Spleen (tissue), 11 donors: ENCODE measurements around the gene AZGP1. TPM values are rescaled to one million over a fixed set of nuclear protein-coding genes. Genes with fewer than 3 reads are reported as not detected.
"Not testable (repeated sequence)": the region's sequence is repeated elsewhere in the genome, so short reads cannot be mapped to it uniquely, and the experiment has no call there.

Source experiments
- DNase-seq: peaks from one replicate; pipeline ENCODE4 v3.0.0-alpha.2; 2020
- H3K27ac ChIP-seq, 8 donors: fragments of 200-600 bp; sonication (generic) in 7 of 8; 1 replicate in 4 of 8; 2 replicates in 4 of 8; pipeline versions ENCODE4 v1.5.0 to v1.8.0; 2016 to 2021; ENCODE audit warnings: inconsistent platforms in 4 of 8, mild to moderate bottlenecking in 4 of 8, moderate library complexity in 1 of 8
- H3K27me3 ChIP-seq, 7 donors: fragments of 200-600 bp; sonication (generic) in 6 of 7; replicated peaks in 1 of 7; 1 replicate in 4 of 7; 2 replicates in 3 of 7; pipeline versions ENCODE4 v1.5.0 to v1.8.0; 2016 to 2021; ENCODE audit warnings: inconsistent platforms in 3 of 7, mild to moderate bottlenecking in 1 of 7
- H3K36me3 ChIP-seq, 6 donors: fragments of 200-600 bp; sonication (generic) in 5 of 6; 1 replicate in 4 of 6; 2 replicates in 2 of 6; pipeline versions ENCODE4 v1.5.0 to v1.8.0; 2016 to 2021; ENCODE audit warnings: inconsistent platforms in 2 of 6
- H3K4me1 ChIP-seq, 6 donors: fragments of 200-600 bp; sonication (generic) in 5 of 6; 1 replicate in 3 of 6; 2 replicates in 3 of 6; pipeline versions ENCODE4 v1.5.0 to v1.8.0; 2016 to 2021; ENCODE audit warnings: inconsistent platforms in 3 of 6
- H3K4me3 ChIP-seq, 8 donors: fragments of 200-600 bp; sonication (generic) in 7 of 8; 1 replicate in 4 of 8; 2 replicates in 4 of 8; pipeline versions ENCODE4 v1.5.0 to v1.8.0; 2016 to 2021; ENCODE audit warnings: inconsistent platforms in 4 of 8, mild to moderate bottlenecking in 4 of 8, moderate library complexity in 2 of 8
- H3K9me3 ChIP-seq, 8 donors: fragments of 200-600 bp; sonication (generic) in 7 of 8; 1 replicate in 4 of 8; 2 replicates in 4 of 8; pipeline versions ENCODE4 v1.5.0 to v1.8.0; 2016 to 2021; ENCODE audit warnings: inconsistent platforms in 4 of 8
- POLR2A ChIP-seq, 3 donors: fragments of 450-650 bp; IDR thresholded peaks; one replicate each; pipeline ENCODE4 v1.5.1; 2017; ENCODE audit warnings: antibody characterized with exemption in 3 of 3, mild to moderate bottlenecking in 1 of 3
- POLR2AphosphoS5 ChIP-seq, 3 donors: sonication (generic); formaldehyde crosslinking; IDR thresholded peaks; one replicate each; pipeline ENCODE4 v1.5.1; 2017; ENCODE audit warnings: antibody characterized with exemption in 3 of 3
- WGBS, 5 donors: extraction: QIAGEN DNeasy Blood & Tissue Kit in 3 of 5; methylation state at CpG; one replicate each; pipeline versions ENCODE4 v1.1.5 to v1.1.7; 2013 to 2018; 5-methylcytosine and 5-hydroxymethylcytosine counted together
- intact Hi-C: fragments of 100-400 bp; cut with DNase I; formaldehyde crosslinking; loops from one replicate; pipeline ENCODE4 v1.15.0; 2023; ENCODE audit warnings: low total_unique reads
- polyA plus RNA-seq, 3 donors: library from polyadenylated mRNA; stranded (reverse); fragments of 200-250 nt; gene quantifications; one replicate each; pipeline ENCODE4 v1.2.1, GENCODE V29; 2013
- total RNA-seq, 7 donors: library from RNA; depleted of rRNA in 3 of 7; stranded (reverse); fragments of >200 nt in 3 of 7; fragmentation: NEBNext Ultra II Directional in 4 of 7; extraction: Animal tissue kit (Norgen Biotek cat#: 25700) in 4 of 7; gene quantifications; one replicate each; pipeline versions ENCODE4 v1.1.0 to v1.2.1, GENCODE V29; 2016 to 2021
- TF ChIP-seq, protein P1 (sequence below), 11 experiments: fragments of 200-600 bp in 7 of 11; fragments of 450-650 bp in 4 of 11; sonication (generic) in 4 of 11; IDR thresholded peaks in 8 of 11; conservative IDR thresholded peaks in 3 of 11; 1 replicate in 7 of 11; 2 replicates in 4 of 11; pipeline versions ENCODE4 v1.4.0 to v1.8.0; 2016 to 2021; ENCODE audit warnings: antibody characterized with exemption in 11 of 11, inconsistent platforms in 4 of 11, mild to moderate bottlenecking in 1 of 11
- donor health status: healthy with polysubstance abuse.
- donor health status: DM: no; HTN: no; CAD: no; lungs with moderate emphysema.
- donor health status: DM: no; HTN: no; CAD: no.
- donor health status: Bipolar disorder and iron deficiency.
- donor health status: healthy.
- donor health status: DM: no; HTN: no; CAD: no.
- donor health status: DM: yes; HTN: yes; CAD: no.

The AZGP1 gene
- total and polyA plus RNA-seq, 10 donors = 0.13 to 2.3 (median 0.58) TPM; not detected in 6

DNA sequence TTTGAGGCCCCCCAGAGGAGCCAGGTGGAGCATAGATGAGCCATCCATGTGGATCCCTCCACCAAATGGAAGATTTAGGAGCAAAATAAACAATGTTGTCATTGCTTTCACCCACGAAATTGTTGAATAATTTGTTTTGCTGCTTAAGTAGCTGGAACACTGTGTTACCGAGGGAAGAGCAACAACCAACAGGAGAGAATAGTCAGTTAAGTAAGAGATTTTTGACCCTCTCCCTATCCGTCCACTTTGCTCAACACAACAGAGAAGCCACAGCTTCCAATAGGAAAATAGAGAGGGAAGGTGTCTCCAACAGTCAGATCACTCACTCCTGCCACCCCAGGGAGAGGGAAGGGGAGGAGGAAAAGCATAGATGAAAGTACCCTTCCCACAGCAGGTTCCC is 35.7 kb upstream of the AZGP1 start:
- no peak for DNase-seq
- H3K27ac ChIP-seq = no peak overlapping the region
- H3K4me3 ChIP-seq = no peak overlapping the region
- H3K36me3 ChIP-seq = no peaks in the 10 kb centered on the region
- WGBS, 5 donors = 74 to 89% (median 77%) methylated on average over 3 of the region's 3 CpGs
- no peaks in the 10 kb centered on the region for H3K9me3 ChIP-seq
- intact Hi-C loops = no loop called here
- TF ChIP-seq, protein P1, sequence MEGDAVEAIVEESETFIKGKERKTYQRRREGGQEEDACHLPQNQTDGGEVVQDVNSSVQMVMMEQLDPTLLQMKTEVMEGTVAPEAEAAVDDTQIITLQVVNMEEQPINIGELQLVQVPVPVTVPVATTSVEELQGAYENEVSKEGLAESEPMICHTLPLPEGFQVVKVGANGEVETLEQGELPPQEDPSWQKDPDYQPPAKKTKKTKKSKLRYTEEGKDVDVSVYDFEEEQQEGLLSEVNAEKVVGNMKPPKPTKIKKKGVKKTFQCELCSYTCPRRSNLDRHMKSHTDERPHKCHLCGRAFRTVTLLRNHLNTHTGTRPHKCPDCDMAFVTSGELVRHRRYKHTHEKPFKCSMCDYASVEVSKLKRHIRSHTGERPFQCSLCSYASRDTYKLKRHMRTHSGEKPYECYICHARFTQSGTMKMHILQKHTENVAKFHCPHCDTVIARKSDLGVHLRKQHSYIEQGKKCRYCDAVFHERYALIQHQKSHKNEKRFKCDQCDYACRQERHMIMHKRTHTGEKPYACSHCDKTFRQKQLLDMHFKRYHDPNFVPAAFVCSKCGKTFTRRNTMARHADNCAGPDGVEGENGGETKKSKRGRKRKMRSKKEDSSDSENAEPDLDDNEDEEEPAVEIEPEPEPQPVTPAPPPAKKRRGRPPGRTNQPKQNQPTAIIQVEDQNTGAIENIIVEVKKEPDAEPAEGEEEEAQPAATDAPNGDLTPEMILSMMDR (IDR thresholded peaks at IDR 0.05 in 8 of 11, conservative IDR thresholded peaks at IDR 0.05 in 3 of 11) = no peak
- TF ChIP-seq POLR2AphosphoS5 (IDR thresholded peaks at IDR 0.05) = no peak
- TF ChIP-seq POLR2A (IDR thresholded peaks at IDR 0.05) = no peak
- H3K4me1 ChIP-seq = peaks cover 2 to 25% (median 11%) of the 10 kb centered on the region in 6 donors
- H3K27me3 ChIP-seq = no peaks in the 10 kb centered on the region

DNA sequence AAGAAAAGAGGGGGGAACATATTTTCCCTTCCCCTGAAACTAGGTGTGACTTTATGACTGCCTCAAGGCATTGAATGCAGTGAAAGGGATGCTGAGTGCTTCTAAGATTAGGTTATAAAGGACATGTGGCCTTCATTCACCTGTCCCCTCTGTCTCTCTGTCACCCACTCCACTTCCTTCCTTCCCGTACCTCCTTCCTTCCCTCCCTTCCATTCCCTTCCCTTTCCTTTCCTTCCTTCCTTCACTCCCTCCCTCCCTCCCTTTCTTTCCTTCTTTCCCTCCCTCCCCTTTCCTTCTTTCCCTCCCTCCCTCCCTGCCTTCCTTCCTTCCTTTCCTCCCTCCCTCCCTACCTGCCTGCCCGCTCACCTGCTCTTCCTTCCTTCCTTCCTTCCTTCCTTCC is 35.1 kb upstream of the AZGP1 start:
- H3K4me1 ChIP-seq = peaks cover 0 to 19% (median 6%) of the 10 kb centered on the region in 6 donors
- H3K27me3 ChIP-seq = no peaks in the 10 kb centered on the region
- no peaks in the 10 kb centered on the region for H3K36me3 ChIP-seq
- no peak overlapping the region for H3K4me3 ChIP-seq
- intact Hi-C loops = no loop called here
- no peak for TF ChIP-seq POLR2A (IDR thresholded peaks at IDR 0.05)
- H3K9me3 ChIP-seq = no peaks in the 10 kb centered on the region
- no peak overlapping the region for H3K27ac ChIP-seq
- 41 to 64% (median 57%) methylated on average over 2 of the region's 2 CpGs for WGBS, 5 donors
- no peak for DNase-seq

DNA sequence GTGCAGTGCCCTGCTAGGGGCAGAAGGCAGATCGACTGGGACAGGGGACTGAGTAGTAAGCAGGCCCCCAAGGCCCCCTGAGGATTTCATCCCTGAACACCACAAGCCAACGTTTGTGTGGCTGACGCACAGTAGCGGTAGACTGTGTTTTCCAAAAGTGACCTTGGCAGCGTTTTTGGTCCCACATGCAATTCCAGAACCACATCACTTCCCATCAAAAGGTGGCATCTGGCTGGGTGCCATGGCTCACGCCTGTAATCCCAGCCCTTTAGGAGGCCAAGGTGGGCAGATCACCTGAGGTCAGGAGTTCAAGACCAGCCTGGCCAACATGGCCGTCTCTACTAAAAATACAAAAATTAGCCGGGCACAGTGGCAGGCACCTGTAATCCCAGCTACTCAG is 34.1 kb upstream of the AZGP1 start:
- 78 to 85% (median 81%) methylated on average over 7 to 8 of the region's 8 CpGs for WGBS, 5 donors
- intact Hi-C loops = not testable (repeated sequence)

DNA sequence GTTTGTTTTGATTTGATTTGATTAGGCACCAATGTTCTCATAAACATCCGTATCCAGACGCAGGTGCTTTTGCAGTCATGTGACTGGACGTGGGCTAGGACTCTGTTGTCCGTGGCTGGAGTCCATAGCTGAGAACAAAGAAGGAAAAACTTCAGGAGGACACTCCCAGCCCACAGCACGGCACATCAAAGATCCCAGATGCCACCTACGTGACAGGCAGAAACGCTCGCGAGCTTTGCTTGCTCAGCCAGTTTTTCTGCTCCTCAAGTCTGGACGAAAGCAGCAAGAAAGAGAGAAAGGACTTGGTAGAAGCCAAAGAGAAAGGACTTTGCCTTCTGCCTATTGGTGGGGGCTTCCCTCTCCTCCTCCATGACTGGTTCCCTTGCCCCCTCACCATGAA is 32.7 kb upstream of the AZGP1 start:
- Histone ChIP-seq H3K36me3 (no peaks in the 10 kb centered on the region), H3K27me3 (no peaks in the 10 kb centered on the region), H3K9me3 (no peaks in the 10 kb centered on the region), H3K4me3 (no peak overlapping the region), H3K4me1 (peaks cover 0 to 10% (median 0%) of the 10 kb centered on the region in 6 donors), H3K27ac (no peak overlapping the region)
- WGBS, 5 donors = 74 to 85% (median 82%) methylated on average over 9 to 10 of the region's 10 CpGs
- intact Hi-C loops = no loop called here
- TF ChIP-seq POLR2A (IDR thresholded peaks at IDR 0.05) = no peak
- TF ChIP-seq POLR2AphosphoS5 (IDR thresholded peaks at IDR 0.05) = no peak
- TF ChIP-seq, protein P1 (IDR thresholded peaks at IDR 0.05 in 8 of 11, conservative IDR thresholded peaks at IDR 0.05 in 3 of 11) = no peak
- DNase-seq = no peak

More for the DNA sequence above, 34.1 kb upstream of the AZGP1 start:
- H3K27ac ChIP-seq, H3K36me3 ChIP-seq, DNase-seq, H3K27me3 ChIP-seq, H3K9me3 ChIP-seq, H3K4me3 ChIP-seq: not testable (repeated sequence)
- peaks cover 0 to 14% (median 2%) of the 10 kb centered on the region in 6 donors for H3K4me1 ChIP-seq

DNA sequence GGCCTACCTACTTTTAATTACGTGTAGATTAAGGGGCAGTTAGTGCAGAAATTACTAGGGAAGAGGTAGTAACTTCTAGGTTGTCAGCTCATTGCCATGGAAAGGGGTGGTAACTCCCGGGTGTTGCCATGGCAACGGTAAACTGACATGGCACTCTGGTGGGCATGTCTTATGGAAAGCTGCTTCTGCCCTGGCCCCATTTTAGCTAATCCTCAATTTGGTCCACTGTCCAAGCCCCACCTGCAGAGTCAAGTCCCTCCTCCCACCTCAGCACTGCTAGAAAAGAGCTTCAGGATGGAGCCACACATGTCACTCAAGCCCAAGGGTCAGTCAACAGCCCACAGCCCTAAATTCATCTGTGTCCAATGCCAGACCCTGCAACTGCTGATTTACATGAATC is 32.1 kb upstream of the AZGP1 start:
- DNase-seq = peak; percentile 14
- Histone ChIP-seq H3K4me3 (no peak overlapping the region), H3K27ac (no peak overlapping the region), H3K36me3 (no peaks in the 10 kb centered on the region), H3K27me3 (no peaks in the 10 kb centered on the region), H3K4me1 (peaks cover 0 to 6% (median 0%) of the 10 kb centered on the region in 6 donors), H3K9me3 (no peaks in the 10 kb centered on the region)
- WGBS, 5 donors = 81 to 88% (median 82%) methylated on average over 3 of the region's 3 CpGs
- intact Hi-C loops = no loop called here
- no peak for TF ChIP-seq POLR2A (IDR thresholded peaks at IDR 0.05)
- TF ChIP-seq POLR2AphosphoS5 (IDR thresholded peaks at IDR 0.05) = no peak
